ENCODE results near the gene NCOA3.
"Not testable (repeated sequence)": the region's sequence is repeated elsewhere in the genome, so short reads cannot be mapped to it uniquely, and the experiment has no call there.

NCOA3 gene

GRCh38 chr20:47500554-47500953 is 1.1 kb upstream of the NCOA3 start:
- no peak for DNase-seq (ENCODE audit: low read depth, low spot score)

GRCh38 chr20:47501116-47501481 is 588 bp upstream of the NCOA3 start:
- DNase-seq (ENCODE audit: low read depth, low spot score) = no peak

- DNase-seq (ENCODE audit: low read depth, low spot score) = no peak
Observed at GRCh38 chr20:47502271-47503239, 868 bp downstream of the NCOA3 start.

- DNase-seq (ENCODE audit: low read depth, low spot score) = no peak
Observed at GRCh38 chr20:47503685-47504084, 2.0 kb downstream of the NCOA3 start.

GRCh38 chr20:47506335-47506734 is 4.6 kb downstream of the NCOA3 start:
- no peak for DNase-seq (ENCODE audit: low read depth, low spot score)

- no peak for DNase-seq (ENCODE audit: low read depth, low spot score)
Observed at GRCh38 chr20:47506850-47507249, 5.2 kb downstream of the NCOA3 start.

- not testable (repeated sequence) for DNase-seq (ENCODE audit: low read depth, low spot score)
Observed at GRCh38 chr20:47507275-47507981, 5.7 kb downstream of the NCOA3 start.

GRCh38 chr20:47508278-47508677 is 6.6 kb downstream of the NCOA3 start:
- no peak for DNase-seq (ENCODE audit: low read depth, low spot score)

- no peak for DNase-seq (ENCODE audit: low read depth, low spot score)
Observed at GRCh38 chr20:47509104-47509661, 7.5 kb downstream of the NCOA3 start.

- no peak for DNase-seq (ENCODE audit: low read depth, low spot score)
Observed at GRCh38 chr20:47509685-47510084, 8.0 kb downstream of the NCOA3 start.

- no peak for DNase-seq (ENCODE audit: low read depth, low spot score)
Observed at GRCh38 chr20:47515843-47516242, 14.2 kb downstream of the NCOA3 start.

- DNase-seq (ENCODE audit: low read depth, low spot score) = no peak
Observed at GRCh38 chr20:47521059-47521808, 19.5 kb downstream of the NCOA3 start.

- no peak for DNase-seq (ENCODE audit: low read depth, low spot score)
Observed at GRCh38 chr20:47524015-47524784, 22.5 kb downstream of the NCOA3 start.

- no peak for DNase-seq (ENCODE audit: low read depth, low spot score)
Observed at GRCh38 chr20:47527004-47527800, 25.5 kb downstream of the NCOA3 start.

- DNase-seq (ENCODE audit: low read depth, low spot score) = no peak
Observed at GRCh38 chr20:47529840-47530239, 28.2 kb downstream of the NCOA3 start.

- no peak for DNase-seq (ENCODE audit: low read depth, low spot score)
Observed at GRCh38 chr20:47531458-47531857, 29.8 kb downstream of the NCOA3 start.

GRCh38 chr20:47532002-47532401 is 30.3 kb downstream of the NCOA3 start:
- DNase-seq (ENCODE audit: low read depth, low spot score) = no peak

- DNase-seq (ENCODE audit: low read depth, low spot score) = no peak
Observed at GRCh38 chr20:47533518-47534062, 31.9 kb downstream of the NCOA3 start.

GRCh38 chr20:47534405-47534804 is 32.7 kb downstream of the NCOA3 start:
- DNase-seq (ENCODE audit: low read depth, low spot score) = no peak

GRCh38 chr20:47535088-47535487 is 33.4 kb downstream of the NCOA3 start:
- DNase-seq (ENCODE audit: low read depth, low spot score) = no peak

All from activated CD4-positive, CD25-positive, alpha-beta regulatory T cell treated with anti-CD3 and anti-CD28 coated beads, Interleukin-2, amount 50 U/mL, for 16 hours (primary cell).